A673 (cell line): ENCODE data around the gene TBX5. TPM values are rescaled to one million over a fixed set of nuclear protein-coding genes. Genes with fewer than 3 reads are reported as not detected.

Source experiments
- BruUV-seq: library from RNA; stranded (reverse); fragments of 400-500 nt; replicated peaks from 2 replicates; lab custom pipeline; 2021; lab: Mats Ljungman, UMichigan
- CTCF ChIA-PET: fragments of 300-600 bp; sonication (Branson Sonifier 250); formaldehyde crosslinking; loops from one replicate; lab custom pipeline; 2022; ENCODE audit warnings: antibody characterized with exemption; lab: Charles Lee
- POLR2A ChIA-PET: fragments of 300-600 bp; sonication (Branson Sonifier 250); formaldehyde crosslinking; loops from one replicate; lab custom pipeline; 2022; ENCODE audit warnings: antibody characterized with exemption; ENCODE audit not compliant: low non-redundant PET; lab: Charles Lee
- DNase-seq: peaks from one replicate; pipeline ENCODE4 v3.0.0-alpha.2; 2015; ENCODE audit warnings: low spot score
- H3K27ac ChIP-seq: fragments of 200-600 bp; sonication (generic); 2 replicates; pipeline ENCODE4 v1.5.1; 2016; ENCODE audit warnings: mixed run types, low read depth, mild to moderate bottlenecking, mixed read lengths, antibody characterized with exemption, low read length; ENCODE audit not compliant: poor library complexity, severe bottlenecking
- H3K27me3 ChIP-seq: fragments of 200-600 bp; sonication (generic); replicated peaks from 2 replicates; pipeline ENCODE4 v1.6.1; 2017; ENCODE audit warnings: mixed run types, low read depth, mild to moderate bottlenecking, mixed read lengths, antibody characterized with exemption, low read length; ENCODE audit not compliant: insufficient read depth, poor library complexity
- H3K36me3 ChIP-seq: fragments of 200-600 bp; sonication (generic); 2 replicates; pipeline ENCODE4 v1.6.1; 2016; ENCODE audit warnings: mixed run types, mild to moderate bottlenecking, mixed read lengths, antibody characterized with exemption, low read length; ENCODE audit not compliant: insufficient read depth, poor library complexity, severe bottlenecking
- H3K4me1 ChIP-seq: fragments of 200-600 bp; sonication (generic); 2 replicates; pipeline ENCODE4 v1.6.1; 2017; ENCODE audit warnings: mixed run types, mild to moderate bottlenecking, mixed read lengths, antibody characterized with exemption, low read length; ENCODE audit not compliant: insufficient read depth, poor library complexity, severe bottlenecking
- H3K4me3 ChIP-seq: fragments of 200-600 bp; sonication (generic); 2 replicates; pipeline ENCODE4 v1.5.1; 2016; ENCODE audit warnings: low read depth, mixed run types, mild to moderate bottlenecking, mixed read lengths, low read length; ENCODE audit not compliant: poor library complexity, severe bottlenecking
- H3K9me3 ChIP-seq: fragments of 200-600 bp; sonication (generic); 2 replicates; pipeline ENCODE4 v1.6.1; 2016; ENCODE audit warnings: mixed run types, low read depth, mild to moderate bottlenecking, mixed read lengths, antibody characterized with exemption, low read length; ENCODE audit not compliant: poor library complexity, severe bottlenecking
- EZH2 ChIP-seq: fragments of 200-600 bp; sonication (generic); IDR thresholded peaks from 2 replicates; pipeline ENCODE4 v1.6.1; 2017; ENCODE audit warnings: borderline replicate concordance, low read depth, mild to moderate bottlenecking, mixed read lengths, antibody characterized with exemption, low read length; ENCODE audit not compliant: poor library complexity, severe bottlenecking
- intact Hi-C: fragments of 100-400 bp; cut with micrococcal nuclease; formaldehyde crosslinking; loops from one replicate; pipeline ENCODE4 v1.10.0; 2022; ENCODE audit not compliant: unreplicated experiment
- total RNA-seq: library from RNA; stranded (reverse); gene quantifications from 2 replicates; pipeline ENCODE4 v1.2.3, GENCODE V29; 2021
- TF ChIP-seq, protein P1 (sequence below): fragments of 300-800, 200-600 bp; sonication (generic); conservative IDR thresholded peaks from 2 replicates; pipeline ENCODE4 v1.5.1; 2017; ENCODE audit warnings: low read depth, mild to moderate bottlenecking, antibody characterized with exemption, low read length, moderate library complexity, mixed read lengths

Gene TBX5
- total RNA-seq, 1 experiment from 2014 or later, result 2.1 TPM

DNA sequence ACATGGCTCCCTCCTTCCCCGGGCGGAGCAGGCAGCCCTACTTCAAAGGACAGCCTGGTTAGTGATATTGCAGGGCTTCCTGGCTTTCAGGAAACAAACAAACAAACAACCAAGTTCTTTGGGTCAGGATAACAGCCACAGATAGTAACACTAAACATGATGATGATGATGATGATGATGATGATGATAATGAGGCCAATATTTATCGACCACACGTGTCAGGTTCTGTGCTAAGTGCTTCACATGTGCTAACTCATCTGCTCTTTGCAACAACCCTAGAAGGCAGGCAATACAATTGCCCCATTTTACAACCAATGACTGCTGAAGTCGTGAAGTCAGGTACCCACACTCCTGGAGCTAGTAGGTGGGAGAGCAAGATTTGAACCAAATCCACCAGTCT lies 44.1 kb upstream of the TBX5 start:
- intact Hi-C loops, result no loop called here
- no peaks in the 10 kb centered on the region for H3K36me3 ChIP-seq
- no peak overlapping the region for H3K4me3 ChIP-seq
- H3K27me3 ChIP-seq, result peaks cover 41% of the 10 kb centered on the region
- TF ChIP-seq EZH2, result no peak
- TF ChIP-seq, protein P1, sequence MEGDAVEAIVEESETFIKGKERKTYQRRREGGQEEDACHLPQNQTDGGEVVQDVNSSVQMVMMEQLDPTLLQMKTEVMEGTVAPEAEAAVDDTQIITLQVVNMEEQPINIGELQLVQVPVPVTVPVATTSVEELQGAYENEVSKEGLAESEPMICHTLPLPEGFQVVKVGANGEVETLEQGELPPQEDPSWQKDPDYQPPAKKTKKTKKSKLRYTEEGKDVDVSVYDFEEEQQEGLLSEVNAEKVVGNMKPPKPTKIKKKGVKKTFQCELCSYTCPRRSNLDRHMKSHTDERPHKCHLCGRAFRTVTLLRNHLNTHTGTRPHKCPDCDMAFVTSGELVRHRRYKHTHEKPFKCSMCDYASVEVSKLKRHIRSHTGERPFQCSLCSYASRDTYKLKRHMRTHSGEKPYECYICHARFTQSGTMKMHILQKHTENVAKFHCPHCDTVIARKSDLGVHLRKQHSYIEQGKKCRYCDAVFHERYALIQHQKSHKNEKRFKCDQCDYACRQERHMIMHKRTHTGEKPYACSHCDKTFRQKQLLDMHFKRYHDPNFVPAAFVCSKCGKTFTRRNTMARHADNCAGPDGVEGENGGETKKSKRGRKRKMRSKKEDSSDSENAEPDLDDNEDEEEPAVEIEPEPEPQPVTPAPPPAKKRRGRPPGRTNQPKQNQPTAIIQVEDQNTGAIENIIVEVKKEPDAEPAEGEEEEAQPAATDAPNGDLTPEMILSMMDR, result no peak
- no peak for DNase-seq
- no TSS peak for BruUV-seq
- POLR2A ChIA-PET, result no interaction called here
- no peaks in the 10 kb centered on the region for H3K9me3 ChIP-seq
- H3K4me1 ChIP-seq, result no peaks in the 10 kb centered on the region
- no peak overlapping the region for H3K27ac ChIP-seq
- CTCF ChIA-PET, result no interaction called here

DNA sequence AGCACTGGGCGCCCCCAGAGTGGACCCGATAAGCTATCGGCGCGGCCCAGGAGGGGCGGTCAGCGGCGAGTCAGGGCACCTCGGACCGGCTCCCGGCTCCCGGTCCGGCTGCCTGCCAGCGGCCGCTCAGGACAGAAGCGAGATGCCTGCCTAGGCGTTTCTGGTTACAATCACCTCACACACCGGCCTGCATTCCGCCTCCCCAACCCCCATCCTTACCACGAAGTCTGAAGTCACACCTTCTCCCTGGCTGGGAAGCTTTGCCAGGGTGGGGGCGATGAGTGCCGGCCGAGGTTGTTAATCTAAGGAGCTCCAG lies 42.6 kb upstream of the TBX5 start:
- no peaks in the 10 kb centered on the region for H3K9me3 ChIP-seq
- intact Hi-C loops, result no loop called here
- peaks cover 56% of the 10 kb centered on the region for H3K27me3 ChIP-seq
- H3K36me3 ChIP-seq, result no peaks in the 10 kb centered on the region
- TF ChIP-seq EZH2, result no peak
- TF ChIP-seq, protein P1, result no peak
- ChIA-PET POLR2A (no interaction called here), CTCF (no interaction called here)
- no TSS peak for BruUV-seq
- DNase-seq, result no peak
- no peak overlapping the region for H3K27ac ChIP-seq
- no peak overlapping the region for H3K4me3 ChIP-seq
- no peaks in the 10 kb centered on the region for H3K4me1 ChIP-seq

DNA sequence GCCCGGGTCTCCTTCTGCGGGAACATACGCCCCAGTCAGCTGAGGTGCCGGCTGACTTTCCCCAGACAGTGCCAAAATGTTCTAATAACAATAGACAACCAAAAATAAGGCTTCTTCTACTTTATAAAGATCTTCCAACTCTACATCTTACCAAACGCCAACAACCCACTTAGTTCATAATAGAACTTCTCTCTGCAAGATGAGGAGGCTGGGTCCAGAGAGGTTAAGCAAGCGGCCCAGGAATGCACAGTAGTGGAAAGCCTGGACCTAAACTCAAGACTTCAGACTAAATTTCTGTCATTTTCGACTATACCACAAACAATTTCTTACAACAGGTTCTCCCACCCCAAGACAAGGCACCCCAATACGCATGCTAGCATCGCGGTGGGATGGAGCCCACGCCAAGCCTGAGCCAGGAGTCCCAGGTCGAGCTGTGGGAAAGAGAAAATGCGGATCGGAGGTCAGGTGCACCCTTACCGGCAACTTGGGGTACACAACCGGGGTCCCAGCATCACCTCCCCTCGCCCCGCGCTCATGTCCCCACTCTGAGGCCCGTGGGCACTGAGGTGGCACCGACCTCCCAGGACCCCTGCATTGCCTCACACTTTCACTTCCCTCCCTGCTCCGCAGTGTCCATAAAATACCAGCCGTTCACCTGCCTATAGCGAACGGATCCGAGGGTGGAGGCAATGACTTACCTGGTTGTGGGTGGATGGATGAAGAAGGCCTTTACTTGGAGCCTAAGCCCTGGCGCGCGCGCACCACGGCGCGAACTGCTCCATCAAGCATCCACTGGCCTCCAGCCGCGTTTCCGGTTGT lies 42.1 kb upstream of the TBX5 start:
- H3K9me3 ChIP-seq, result no peaks in the 10 kb centered on the region
- H3K27ac ChIP-seq, result no peak overlapping the region
- no peaks in the 10 kb centered on the region for H3K4me1 ChIP-seq
- no peak for DNase-seq
- CTCF ChIA-PET, result no interaction called here
- H3K4me3 ChIP-seq, result no peak overlapping the region
- POLR2A ChIA-PET, result no interaction called here
- no peaks in the 10 kb centered on the region for H3K36me3 ChIP-seq
- peaks cover 62% of the 10 kb centered on the region for H3K27me3 ChIP-seq
- BruUV-seq, result no TSS peak
- intact Hi-C loops, result no loop called here
- TF ChIP-seq, protein P1, result no peak
- TF ChIP-seq EZH2, result no peak
